Measurements from ENCODE around the gene HHAT. TPM values are rescaled to one million over a fixed set of nuclear protein-coding genes. Genes with fewer than 3 reads are reported as not detected.

The HHAT gene
- total and polyA plus RNA-seq, 2 experiments from 2014 or later: 1.6 to 1.9 TPM

- no peaks in the 10 kb centered on the region for H4K20me1 ChIP-seq (ENCODE audit: insufficient read depth)
- no peaks in the 10 kb centered on the region for H3F3A ChIP-seq (ENCODE audit: insufficient read depth)
- H3K27me3 ChIP-seq (replicated peaks; ENCODE audit: insufficient read depth): no peaks in the 10 kb centered on the region; the same call in 1 of the 2 replicates
- TF ChIP-seq EZH2phosphoT487 (IDR thresholded peaks at IDR 0.05; ENCODE audit: insufficient read depth, low read depth): no peak
- no peak for TF ChIP-seq EZH2 (IDR thresholded peaks at IDR 0.05; ENCODE audit: insufficient read depth, poor library complexity, severe bottlenecking)
- H3K4me3 ChIP-seq: no peak overlapping the region
- no peaks in the 10 kb centered on the region for H3K79me2 ChIP-seq (ENCODE audit: insufficient read depth)
- DNase-seq: no peak
- H3K36me3 ChIP-seq (ENCODE audit: low read depth): no peaks in the 10 kb centered on the region
- H3K4me1 ChIP-seq (ENCODE audit: insufficient read depth): no peaks in the 10 kb centered on the region
- WGBS, 2 experiments (ENCODE audit: low coverage in 1 of 2, low lambda C conversion rate in 2 of 2, missing lambda C conversion rate in 2 of 2): 30 to 39% methylated on average over 7 of the region's 7 CpGs
- no peaks in the 10 kb centered on the region for H3K9me3 ChIP-seq (ENCODE audit: low read depth)
- H3K9ac ChIP-seq: no peak overlapping the region
- H2AFZ ChIP-seq: no peak overlapping the region
- in situ Hi-C loops (cut with MboI): no loop called here
- H3K27ac ChIP-seq: no peak overlapping the region
- no peaks in the 10 kb centered on the region for H3K9me2 ChIP-seq (ENCODE audit: insufficient read depth)
- H3K4me2 ChIP-seq (ENCODE audit: unreplicated experiment): no peak overlapping the region
These were observed 177.1 kb downstream of the HHAT start for GRCh38 chr1:210505601-210506496.

GRCh38 chr1:210506689-210507088, 178.0 kb downstream of the HHAT start:
- 81 to 86% methylated on average over 2 of the region's 2 CpGs for WGBS, 2 experiments (ENCODE audit: low coverage in 1 of 2, low lambda C conversion rate in 2 of 2, missing lambda C conversion rate in 2 of 2)

GRCh38 chr1:210516092-210516656, 187.5 kb downstream of the HHAT start:
- Histone ChIP-seq H3K9me3 (ENCODE audit: low read depth) (no peaks in the 10 kb centered on the region), H3K79me2 (ENCODE audit: insufficient read depth) (no peaks in the 10 kb centered on the region), H4K20me1 (ENCODE audit: insufficient read depth) (no peaks in the 10 kb centered on the region), H3K27me3 (replicated peaks; ENCODE audit: insufficient read depth) (no peaks in the 10 kb centered on the region), H3K9ac (no peak overlapping the region), H3K4me2 (ENCODE audit: unreplicated experiment) (no peak overlapping the region), H3K4me1 (ENCODE audit: insufficient read depth) (no peaks in the 10 kb centered on the region), H3F3A (ENCODE audit: insufficient read depth) (no peaks in the 10 kb centered on the region), H3K4me3 (no peak overlapping the region), H3K9me2 (ENCODE audit: insufficient read depth) (no peaks in the 10 kb centered on the region), H3K36me3 (ENCODE audit: low read depth) (no peaks in the 10 kb centered on the region), H3K27ac (no peak overlapping the region), H2AFZ (no peak overlapping the region)
- WGBS, 2 experiments (ENCODE audit: low coverage in 1 of 2, low lambda C conversion rate in 2 of 2, missing lambda C conversion rate in 2 of 2): 25 to 29% methylated on average over 3 of the region's 3 CpGs
- in situ Hi-C loops (cut with MboI): no loop called here
- TF ChIP-seq EZH2phosphoT487 (IDR thresholded peaks at IDR 0.05; ENCODE audit: insufficient read depth, low read depth) (no peak), EZH2 (IDR thresholded peaks at IDR 0.05; ENCODE audit: insufficient read depth, poor library complexity, severe bottlenecking) (no peak)
- no peak for DNase-seq

More at GRCh38 chr1:210506689-210507088, 178.0 kb downstream of the HHAT start:
- TF ChIP-seq EZH2phosphoT487 (IDR thresholded peaks at IDR 0.05; ENCODE audit: insufficient read depth, low read depth) (no peak), EZH2 (IDR thresholded peaks at IDR 0.05; ENCODE audit: insufficient read depth, poor library complexity, severe bottlenecking) (no peak)
- Histone ChIP-seq H3F3A (ENCODE audit: insufficient read depth) (no peaks in the 10 kb centered on the region), H3K9me3 (ENCODE audit: low read depth) (no peaks in the 10 kb centered on the region), H2AFZ (no peak overlapping the region), H4K20me1 (ENCODE audit: insufficient read depth) (no peaks in the 10 kb centered on the region), H3K36me3 (ENCODE audit: low read depth) (no peaks in the 10 kb centered on the region), H3K79me2 (ENCODE audit: insufficient read depth) (no peaks in the 10 kb centered on the region), H3K4me2 (ENCODE audit: unreplicated experiment) (no peak overlapping the region), H3K4me3 (no peak overlapping the region), H3K27me3 (replicated peaks; ENCODE audit: insufficient read depth) (no peaks in the 10 kb centered on the region; the same call in 1 of the 2 replicates), H3K4me1 (ENCODE audit: insufficient read depth) (no peaks in the 10 kb centered on the region), H3K27ac (no peak overlapping the region), H3K9ac (no peak overlapping the region), H3K9me2 (ENCODE audit: insufficient read depth) (no peaks in the 10 kb centered on the region)
- in situ Hi-C loops (cut with MboI): no loop called here
- DNase-seq: no peak

- Histone ChIP-seq H3K4me2 (ENCODE audit: unreplicated experiment) (no peak overlapping the region), H2AFZ (no peak overlapping the region), H3K27me3 (replicated peaks; ENCODE audit: insufficient read depth) (no peaks in the 10 kb centered on the region), H3K36me3 (ENCODE audit: low read depth) (no peaks in the 10 kb centered on the region), H3K27ac (no peak overlapping the region), H3K4me1 (ENCODE audit: insufficient read depth) (no peaks in the 10 kb centered on the region), H4K20me1 (ENCODE audit: insufficient read depth) (no peaks in the 10 kb centered on the region), H3F3A (ENCODE audit: insufficient read depth) (no peaks in the 10 kb centered on the region), H3K4me3 (no peak overlapping the region), H3K79me2 (ENCODE audit: insufficient read depth) (no peaks in the 10 kb centered on the region), H3K9me3 (ENCODE audit: low read depth) (no peaks in the 10 kb centered on the region), H3K9me2 (ENCODE audit: insufficient read depth) (no peaks in the 10 kb centered on the region), H3K9ac (no peak overlapping the region)
- DNase-seq: no peak
- in situ Hi-C loops (cut with MboI): no loop called here
- no peak for TF ChIP-seq EZH2 (IDR thresholded peaks at IDR 0.05; ENCODE audit: insufficient read depth, poor library complexity, severe bottlenecking)
- TF ChIP-seq EZH2phosphoT487 (IDR thresholded peaks at IDR 0.05; ENCODE audit: insufficient read depth, low read depth): no peak
- 45 to 62% methylated on average over 5 of the region's 5 CpGs for WGBS, 2 experiments (ENCODE audit: low coverage in 1 of 2, low lambda C conversion rate in 2 of 2, missing lambda C conversion rate in 2 of 2)
These were observed 188.2 kb downstream of the HHAT start for GRCh38 chr1:210516697-210517459.

Data from GM23248 (cell line).